ENCODE data around the gene CD83.

Gene CD83

DNA sequence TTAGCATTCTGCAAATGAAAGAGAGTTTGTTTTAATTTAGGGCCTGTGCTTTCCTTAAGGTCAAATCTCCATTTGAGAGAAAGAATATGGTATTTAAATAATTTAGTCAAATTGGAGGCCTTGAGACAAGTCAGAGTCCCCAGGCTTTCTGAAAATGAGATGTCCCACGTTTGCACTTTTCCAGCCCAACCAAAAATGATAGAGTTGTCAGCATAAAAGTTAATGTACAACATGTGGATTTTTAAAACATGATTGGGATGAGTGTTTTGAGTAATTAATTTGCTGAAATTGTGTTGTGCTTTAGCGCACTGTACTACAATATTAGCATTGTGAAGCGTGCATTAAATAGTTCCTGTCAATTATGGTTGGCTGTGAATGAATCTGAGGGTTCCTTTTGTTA lies 10.0 kb downstream of the CD83 start:
- no peak for DNase-seq

DNA sequence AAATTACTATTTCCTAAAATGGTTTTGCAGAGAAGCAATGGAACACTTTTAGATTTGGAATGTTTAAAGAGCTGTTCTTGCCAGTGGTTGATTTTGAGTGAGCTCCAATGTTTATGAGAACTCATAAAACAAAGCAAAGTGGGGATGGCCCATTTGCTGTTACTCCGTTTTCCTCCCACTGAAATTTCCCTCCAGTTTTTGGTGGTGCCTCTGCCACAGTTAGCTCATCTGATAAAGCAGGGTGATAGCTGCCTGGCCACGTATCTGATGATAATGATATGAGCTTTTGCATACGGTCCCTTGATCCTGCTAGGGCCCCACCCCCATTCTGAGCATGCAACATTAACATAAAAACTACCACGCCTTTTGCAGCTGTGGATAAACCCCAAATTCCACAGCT lies 10.4 kb downstream of the CD83 start:
- no peak for DNase-seq

DNA sequence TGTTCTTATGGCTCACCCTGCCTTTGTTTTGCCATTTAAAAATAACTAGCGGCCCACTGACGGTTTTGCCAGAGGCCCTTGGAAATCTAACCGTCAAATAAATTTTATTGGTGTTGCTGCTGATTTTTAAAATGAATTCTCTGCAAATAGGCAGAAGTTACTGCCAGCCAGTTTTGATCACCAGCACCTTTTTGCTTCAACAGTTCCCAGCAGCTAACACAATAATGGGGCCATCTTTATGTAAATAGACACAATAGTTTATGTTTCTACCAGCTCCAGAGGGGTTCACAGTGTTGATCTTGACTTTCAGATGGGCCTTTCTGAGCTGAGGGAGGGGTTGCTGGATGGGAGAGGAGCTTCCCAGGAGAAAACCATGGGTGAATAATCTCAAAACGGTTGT lies 11.2 kb downstream of the CD83 start:
- DNase-seq: no peak

DNA sequence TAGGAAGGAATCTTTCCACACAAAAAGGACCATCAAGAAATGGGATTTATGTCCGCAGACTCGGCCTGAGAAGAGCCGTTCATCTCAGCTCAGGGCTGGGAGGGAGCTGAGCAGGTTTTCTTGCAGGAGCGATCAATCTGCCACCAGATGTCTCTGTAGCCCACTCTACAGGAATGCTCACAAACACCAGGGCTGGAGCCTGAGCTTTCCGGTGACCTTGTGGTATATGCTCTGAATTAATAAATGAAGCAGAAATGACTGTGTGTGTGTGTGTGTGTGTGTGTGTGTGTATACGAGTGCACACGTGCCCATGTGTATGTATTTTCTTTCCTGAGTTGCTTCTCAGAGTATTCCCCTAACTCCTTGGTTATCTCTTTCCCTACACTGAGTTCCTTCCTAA lies 12.0 kb downstream of the CD83 start:
- peak; percentile 69 for DNase-seq

DNA sequence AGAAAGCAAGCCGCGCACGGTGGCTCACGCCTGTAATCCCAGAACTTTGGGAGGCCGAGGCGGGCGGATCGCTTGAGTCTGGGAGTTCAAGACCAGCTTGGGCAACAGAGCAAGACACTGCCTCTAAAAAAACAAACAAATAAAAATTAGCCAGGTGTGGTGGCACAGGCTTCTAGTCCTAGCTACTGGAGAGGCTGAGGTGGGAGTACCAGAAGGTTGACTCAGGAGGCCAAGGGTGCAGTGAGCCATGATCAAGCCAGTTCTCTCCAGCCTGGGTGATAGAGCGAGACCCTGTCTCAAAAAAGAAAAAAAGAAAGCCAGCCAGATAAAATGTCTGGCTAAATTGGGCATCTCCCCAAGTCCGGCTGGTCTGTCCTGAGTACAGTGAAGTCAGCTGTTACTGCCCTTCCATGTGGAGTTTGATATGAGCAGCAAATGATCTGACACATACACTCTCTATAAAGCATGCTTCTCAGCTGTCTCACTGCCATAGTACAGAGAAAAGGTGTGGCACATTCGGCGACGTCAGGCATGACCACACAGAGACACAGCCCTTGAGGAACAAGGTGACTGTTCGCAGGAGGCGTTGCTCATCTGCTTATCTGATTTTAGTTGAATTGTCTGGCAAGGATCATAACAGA lies 13.0 kb downstream of the CD83 start:
- DNase-seq: no peak

DNA sequence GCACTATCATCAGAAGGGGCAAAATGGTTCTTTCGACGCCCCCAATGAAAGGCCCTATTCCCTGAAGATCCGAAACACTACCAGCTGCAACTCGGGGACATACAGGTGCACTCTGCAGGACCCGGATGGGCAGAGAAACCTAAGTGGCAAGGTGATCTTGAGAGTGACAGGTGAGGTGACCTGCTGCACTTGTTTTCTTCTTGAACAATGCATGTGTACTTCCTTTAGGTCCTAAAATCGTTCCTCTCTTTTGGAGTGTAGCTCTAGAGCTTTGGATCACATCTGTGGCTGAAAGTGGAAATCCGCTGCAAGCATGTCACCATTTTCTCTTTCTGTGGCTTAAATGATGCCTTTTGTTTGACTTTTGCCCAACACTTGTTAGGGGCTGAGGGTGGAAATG lies 14.0 kb downstream of the CD83 start:
- DNase-seq: no peak

DNA sequence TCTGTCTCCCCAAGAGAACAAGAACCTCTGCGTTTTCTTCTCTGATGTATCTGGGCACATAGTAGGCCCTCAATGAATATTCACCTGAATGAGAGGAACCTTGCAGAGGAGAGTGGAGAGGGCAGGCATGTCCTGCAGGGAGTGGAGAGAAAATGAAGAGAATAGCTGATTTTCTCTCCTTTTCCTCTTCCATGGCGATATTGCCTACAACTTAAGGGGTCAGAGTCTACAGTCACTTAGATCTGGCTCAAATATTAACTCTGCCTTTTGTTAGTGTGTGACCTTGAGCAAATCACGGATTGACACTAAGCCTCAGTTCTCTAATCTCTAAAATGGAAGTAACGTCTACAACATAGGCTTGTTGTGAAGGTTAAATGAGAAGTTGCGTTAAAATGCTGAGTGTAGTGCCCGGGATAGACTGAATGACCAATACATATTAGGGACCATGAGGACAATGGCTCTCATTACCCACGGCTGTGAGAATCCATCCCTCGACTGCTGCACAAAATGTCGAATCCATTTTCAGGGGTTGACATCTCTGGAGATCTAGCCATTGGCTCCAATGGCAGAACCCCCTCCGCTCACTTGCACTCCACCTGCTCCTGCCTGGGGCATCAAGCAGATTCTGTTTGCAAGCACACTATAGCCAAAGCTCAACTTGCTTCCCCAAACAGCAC lies 14.8 kb downstream of the CD83 start:
- no peak for DNase-seq

DNA sequence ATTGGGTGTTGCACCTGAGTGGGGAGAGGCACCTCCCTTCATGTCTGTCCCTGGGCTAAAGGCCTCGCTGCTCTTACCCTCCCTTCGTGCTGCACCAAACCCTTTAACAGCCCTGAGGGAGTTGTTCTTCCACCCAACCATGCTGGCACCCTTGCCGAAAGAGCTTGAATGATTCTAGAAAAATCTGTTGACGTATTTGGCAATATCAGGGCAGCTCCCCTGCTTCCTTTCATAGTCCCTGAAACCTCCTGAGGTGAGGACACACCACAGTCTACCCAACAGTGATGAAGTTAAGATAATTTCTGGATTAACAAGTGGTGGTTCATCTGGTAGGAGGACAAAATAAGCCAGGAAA lies 15.3 kb downstream of the CD83 start:
- DNase-seq: no peak

DNA sequence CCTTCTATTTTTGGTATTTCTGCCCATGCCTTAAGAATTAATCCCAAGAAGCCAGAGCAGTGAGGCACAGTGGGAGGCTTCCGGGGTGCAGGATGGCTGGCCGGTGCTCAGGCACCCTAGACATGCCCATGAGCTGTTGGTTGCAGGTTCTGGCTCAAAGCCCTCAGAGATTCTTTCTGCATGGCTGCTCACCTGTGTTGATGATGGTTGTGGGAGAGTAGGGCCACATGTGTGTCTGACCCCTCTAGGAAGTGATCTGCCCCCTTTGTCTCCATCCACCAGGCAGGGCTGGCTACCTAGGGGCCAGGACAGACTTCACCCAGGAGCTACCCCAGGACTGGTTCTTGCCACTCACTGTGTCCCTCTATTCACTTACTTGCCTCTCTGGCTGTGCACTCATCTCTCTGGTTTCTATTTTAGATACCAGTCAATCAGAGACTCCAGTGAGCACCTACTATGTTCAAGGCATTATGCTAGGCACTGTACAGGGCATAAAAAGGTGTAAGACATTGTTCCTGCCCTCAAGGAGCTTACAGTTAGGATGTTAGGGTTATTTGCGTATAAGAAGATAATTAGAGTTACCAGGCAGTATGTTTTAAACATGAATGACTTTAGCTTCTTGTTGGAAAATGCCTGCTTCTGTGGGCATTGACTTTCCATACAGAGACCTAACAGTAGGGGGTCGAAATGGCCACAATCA lies 16.8 kb downstream of the CD83 start:
- DNase-seq: no peak

DNA sequence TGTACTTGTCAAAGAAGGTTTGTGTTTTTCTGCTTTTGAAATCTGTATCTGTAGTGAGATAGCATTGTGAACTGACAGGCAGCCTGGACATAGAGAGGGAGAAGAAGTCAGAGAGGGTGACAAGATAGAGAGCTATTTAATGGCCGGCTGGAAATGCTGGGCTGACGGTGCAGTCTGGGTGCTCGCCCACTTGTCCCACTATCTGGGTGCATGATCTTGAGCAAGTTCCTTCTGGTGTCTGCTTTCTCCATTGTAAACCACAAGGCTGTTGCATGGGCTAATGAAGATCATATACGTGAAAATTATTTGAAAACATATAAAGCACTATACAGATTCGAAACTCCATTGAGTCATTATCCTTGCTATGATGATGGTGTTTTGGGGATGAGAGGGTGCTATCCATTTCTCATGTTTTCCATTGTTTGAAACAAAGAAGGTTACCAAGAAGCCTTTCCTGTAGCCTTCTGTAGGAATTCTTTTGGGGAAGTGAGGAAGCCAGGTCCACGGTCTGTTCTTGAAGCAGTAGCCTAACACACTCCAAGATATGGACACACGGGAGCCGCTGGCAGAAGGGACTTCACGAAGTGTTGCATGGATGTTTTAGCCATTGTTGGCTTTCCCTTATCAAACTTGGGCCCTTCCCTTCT lies 18.4 kb downstream of the CD83 start:
- no peak for DNase-seq

DNA sequence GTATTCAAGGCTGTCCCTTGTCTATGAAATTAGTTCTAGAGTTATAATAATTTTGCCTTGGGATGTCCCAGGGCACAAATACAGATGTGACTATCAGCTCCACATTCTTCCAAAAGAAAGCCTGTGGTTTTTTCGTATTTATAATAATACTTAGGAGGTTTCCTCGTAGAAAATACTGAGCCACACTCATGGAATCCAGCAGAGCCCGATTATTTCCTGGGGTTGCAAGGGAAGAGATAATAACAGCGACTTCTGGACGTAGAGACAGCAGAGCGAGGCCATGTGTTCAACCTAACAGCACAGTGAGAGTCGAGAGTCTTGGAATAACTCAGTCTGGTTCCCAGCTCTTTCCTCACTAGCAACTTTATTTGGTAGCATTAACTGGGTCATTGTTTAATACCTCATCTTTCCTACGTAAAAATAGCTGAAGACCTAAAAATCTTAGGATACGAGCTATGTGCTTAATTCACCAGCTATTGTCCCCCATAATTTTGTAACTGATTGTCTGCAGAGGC lies 21.2 kb downstream of the CD83 start:
- no peak for DNase-seq

DNA sequence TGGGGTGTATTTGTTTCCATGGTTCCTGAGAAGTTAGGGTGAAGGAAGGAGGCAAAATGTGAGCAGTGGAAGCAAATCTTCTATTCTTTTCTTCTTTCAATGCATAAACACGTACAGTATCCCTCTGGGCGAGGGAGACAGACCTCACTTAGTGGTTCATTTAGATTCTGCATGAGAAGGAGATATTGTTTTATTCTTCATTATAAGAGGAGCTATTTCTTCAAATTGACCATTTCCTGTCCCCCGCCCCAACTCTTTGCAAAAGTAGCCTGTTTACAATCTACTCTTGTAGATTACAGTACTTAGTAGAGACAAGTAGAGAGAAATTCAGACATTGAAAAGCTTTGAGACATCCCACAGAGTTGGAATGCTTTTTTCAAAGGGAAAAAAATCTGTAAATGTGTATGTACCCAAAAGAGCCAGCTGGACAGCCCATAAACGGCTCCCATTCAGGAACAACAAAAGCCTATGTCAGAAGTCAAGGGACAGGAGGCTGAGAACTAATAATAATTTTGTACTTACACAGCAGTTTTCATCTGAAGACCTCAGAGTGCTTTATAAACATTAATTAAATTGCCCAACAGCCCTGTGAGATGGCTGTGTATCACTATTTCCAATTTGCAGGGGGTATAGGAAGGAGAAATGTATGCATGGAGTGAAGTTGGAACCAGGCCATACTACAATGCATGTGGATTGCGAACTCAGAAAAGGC lies 23.9 kb downstream of the CD83 start:
- no peak for DNase-seq

DNA sequence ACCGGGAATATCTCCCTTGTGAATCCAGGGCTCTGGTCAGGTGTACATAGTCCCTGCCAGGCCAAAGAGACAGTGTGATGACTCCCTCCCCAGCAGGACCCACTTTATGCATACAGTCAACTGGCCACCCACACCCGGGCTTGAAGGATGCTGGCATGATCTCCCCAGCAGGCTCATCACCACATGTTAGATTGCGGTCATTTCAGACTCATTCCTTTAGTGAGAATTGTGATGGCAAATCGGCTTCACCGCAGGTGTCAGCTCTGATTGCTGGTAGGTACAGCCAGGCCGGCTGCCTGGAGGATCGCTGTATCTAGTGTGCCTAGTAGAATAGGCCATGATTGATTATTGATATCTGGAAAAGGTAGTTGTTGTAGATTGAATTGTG lies 24.5 kb downstream of the CD83 start:
- DNase-seq: no peak

DNA sequence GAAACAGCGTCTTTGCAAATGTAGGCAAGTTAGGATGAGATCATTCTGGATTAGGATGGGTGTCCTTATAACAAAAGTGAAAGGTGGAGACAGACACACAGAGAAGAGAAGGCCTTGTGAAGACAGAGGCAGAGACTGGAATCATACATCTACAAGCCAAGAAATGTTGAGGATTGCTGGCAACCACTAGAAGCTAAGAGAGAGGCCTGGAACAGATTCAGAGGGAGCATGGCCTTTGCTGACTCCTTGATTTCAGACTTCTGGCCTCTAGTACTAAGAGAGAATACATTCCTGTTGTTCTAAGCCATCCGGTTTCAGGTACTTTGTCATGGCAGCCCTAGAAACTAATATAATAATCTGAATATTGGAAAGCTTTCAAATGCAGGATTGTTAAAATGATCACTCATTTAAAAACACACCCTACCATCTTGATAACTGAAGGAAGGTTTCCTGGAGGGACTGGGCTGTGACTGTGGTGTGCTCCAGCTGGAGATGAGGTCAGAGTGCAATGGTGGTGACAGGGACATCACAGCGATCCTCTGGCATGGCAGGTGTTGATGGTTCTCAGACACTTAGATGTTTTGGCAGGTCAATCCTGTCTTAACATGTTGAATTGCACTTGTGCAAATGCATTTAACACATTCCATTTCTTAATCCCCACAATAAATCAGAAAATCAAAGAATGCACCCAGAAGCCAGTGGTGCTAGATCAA lies 25.1 kb downstream of the CD83 start:
- DNase-seq: no peak

DNA sequence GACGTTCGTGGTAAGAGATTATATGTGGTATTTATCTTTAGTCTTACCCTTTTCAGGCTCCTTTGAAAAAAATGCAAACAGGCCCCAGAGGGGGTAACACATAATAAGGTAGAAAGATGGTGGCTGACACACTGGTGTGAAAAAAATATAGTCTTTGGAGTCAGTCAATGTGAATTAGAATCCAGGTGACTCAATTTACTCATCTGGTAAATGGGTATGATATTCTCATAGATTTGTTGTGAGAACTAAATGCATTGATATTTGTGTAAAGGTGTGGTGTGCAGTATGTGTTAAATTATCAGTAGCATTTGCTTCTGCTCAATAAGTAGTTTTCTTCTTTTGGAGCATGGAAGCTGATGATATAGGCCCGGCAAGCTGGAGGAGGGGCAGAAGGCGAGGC lies 25.7 kb downstream of the CD83 start:
- no peak for DNase-seq

DNA sequence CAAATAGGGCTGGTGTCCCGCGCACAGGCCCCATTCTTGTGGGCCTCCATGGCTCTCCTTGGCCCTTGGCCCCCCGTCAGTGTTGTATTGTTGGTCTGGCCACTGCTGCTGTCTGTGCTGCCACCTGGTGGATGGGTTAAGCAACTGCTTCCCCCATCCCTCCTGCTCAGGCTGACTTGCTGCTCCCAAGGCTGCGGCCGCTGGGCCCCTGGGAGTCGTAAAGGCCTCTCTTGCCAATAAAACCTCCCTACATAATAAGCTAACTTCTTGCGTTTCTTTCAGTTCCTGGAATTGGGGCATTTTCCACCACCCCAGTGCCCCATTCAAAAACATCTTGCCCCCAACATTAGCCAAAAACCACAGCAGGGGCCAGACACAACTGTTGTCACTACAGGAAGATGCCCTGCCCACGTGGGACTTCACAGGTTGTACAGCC lies 27.1 kb downstream of the CD83 start:
- DNase-seq: peak; percentile 38

DNA sequence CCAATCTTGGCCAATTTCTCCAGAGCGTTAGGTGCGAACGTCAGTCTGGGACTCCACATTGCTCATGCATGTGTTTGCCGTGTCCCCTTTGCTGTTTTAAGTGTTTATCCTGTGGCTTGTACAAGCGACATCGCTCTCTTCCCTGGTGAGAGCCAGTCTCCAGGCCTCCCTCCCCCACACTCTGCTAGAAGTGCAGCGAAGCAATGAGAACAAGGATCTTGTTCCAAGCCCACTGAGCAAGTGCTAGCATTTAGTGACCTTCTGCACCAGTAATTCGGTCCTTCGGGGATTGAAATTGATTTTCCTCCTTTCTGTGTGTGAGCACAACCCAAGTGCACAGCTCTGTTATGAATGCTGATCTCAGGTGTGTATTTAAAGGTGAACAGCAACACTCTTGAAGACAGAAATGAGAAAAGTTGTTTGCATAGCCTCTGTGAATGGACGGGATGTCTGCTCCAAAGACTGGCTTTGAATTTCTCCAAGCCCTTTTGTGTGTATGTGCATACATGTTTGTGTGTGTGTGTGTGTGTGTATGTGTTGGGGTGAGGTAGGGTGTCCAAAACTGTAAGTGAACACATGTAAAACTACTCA lies 29.0 kb downstream of the CD83 start:
- DNase-seq: no peak

DNA sequence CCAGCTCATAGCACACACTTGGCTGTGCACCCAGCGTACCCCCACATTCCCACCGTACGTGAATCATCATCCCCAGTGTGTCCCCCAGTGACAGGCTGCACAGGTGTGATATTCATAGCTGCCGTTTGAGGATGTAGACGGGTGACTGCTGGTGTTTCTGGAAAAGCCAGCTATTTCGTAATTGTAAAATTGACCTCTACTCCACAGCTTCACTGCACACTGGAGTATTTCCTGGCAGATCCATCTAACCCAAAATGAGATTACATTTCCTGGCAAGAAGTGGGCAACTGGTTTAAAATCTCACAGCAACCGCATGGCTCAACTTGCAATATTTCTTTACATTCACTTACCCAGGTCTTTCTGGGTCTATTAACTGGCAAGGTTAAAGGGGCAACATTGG lies 30.3 kb downstream of the CD83 start:
- no peak for DNase-seq

DNA sequence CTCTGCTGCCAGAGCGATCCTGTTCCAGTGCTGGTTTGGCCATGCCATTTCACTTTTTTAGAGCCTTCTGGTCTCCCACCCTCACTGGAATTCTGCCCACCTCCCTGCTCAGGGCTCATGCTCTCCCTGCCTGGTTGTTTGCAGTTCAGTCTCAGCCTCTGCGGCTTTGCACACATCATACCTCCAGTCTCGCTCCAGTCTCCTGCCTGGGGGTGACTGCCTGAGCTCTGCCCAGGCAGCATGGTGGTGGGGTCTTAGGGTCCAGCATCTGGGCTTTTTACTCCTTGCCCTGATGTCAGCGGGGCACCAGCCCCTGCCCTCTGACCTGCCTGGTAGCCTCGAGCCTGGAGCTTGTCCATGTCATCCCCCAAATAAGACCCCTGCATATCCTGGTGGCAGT lies 30.9 kb downstream of the CD83 start:
- DNase-seq: no peak

DNA sequence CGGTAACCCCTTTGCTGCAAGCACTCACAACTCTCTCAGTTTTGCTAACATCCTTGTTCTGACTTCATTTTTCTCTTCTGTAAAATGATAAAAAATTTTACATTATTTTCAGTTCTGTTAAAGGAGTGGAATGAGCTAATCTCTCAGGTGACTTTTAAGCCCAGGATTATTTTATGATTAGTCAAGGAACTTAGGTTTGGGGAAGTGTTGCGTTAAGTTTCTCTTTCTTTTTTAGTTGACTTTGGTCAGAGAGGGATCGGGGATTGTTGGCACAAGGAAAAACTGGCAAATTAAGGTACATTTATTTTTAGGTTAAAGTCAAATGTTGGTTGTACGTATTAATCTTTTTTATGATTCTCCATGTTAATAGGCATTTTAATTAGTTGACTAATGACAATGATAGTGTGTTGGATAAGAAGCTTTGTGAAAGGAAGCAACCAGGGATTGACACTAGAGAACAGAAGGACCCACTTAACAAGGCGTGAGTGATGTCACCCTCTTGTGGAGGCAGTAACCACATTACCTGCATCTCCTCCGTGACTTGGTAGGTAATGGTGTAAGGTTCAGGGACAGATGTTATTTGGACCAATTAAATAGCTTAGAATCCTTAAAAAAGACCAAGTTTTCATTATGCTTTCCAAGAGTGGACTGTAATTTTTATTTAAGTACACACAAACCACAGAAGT lies 31.6 kb downstream of the CD83 start:
- DNase-seq: no peak

DNA sequence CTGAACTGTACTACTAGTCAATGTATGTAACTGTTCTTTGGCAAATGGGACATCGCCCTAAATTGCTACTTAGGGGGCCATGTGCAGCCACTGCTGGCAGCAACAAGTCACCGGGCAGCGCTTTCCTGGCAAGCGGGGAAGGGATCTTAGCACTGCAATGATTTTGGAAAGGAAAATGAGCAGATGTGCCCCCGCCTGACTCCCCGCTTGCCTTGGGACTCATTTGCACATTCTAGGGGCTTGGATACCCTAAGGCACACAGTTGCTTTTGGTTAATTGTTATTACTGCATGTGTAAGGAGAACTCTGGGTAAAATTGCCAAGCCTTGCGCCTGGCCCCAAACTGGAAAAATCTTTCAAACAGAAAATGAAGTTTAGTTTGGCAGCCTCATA lies 32.2 kb downstream of the CD83 start:
- DNase-seq: no peak
